Keratinocyte (primary cell): ENCODE measurements around the gene KLHL10. TPM values are rescaled to one million over a fixed set of nuclear protein-coding genes. Genes with fewer than 3 reads are reported as not detected.

Experiments used
- DNase-seq: peaks from one replicate; pipeline ENCODE4 v3.0.0-alpha.2; 2011; ENCODE audit warnings: low read depth, missing footprints, low spot score
- FAIRE-seq: peaks from 2 replicates; lab custom pipeline; 2011; peaks lifted over from hg19 to GRCh38; lab: Jason Lieb, UNC
- H2AFZ ChIP-seq: 2 replicates; pipeline ENCODE4 v1.6.0; 2012; ENCODE audit warnings: low read length, control low read depth, inconsistent platforms; ENCODE audit not compliant: control insufficient read depth
- H3K27ac ChIP-seq: 2 replicates; pipeline ENCODE4 v1.5.1; 2011; ENCODE audit warnings: low read length; ENCODE audit not compliant: control insufficient read depth, insufficient read depth
- H3K27me3 ChIP-seq: 3 replicates; pipeline ENCODE4 v1.6.0; 2011; ENCODE audit warnings: low read length; ENCODE audit not compliant: control insufficient read depth, insufficient read depth; ENCODE audit errors: extremely low read depth
- H3K36me3 ChIP-seq, 2 experiments: 2 replicates in 1 of 2; 3 replicates in 1 of 2; pipeline ENCODE4 v1.5.1; 2011; ENCODE audit warnings: low read length in 2 of 2, mild to moderate bottlenecking in 1 of 2; ENCODE audit not compliant: control insufficient read depth in 2 of 2, insufficient read depth in 2 of 2; ENCODE audit errors: extremely low read depth in 1 of 2
- H3K4me1 ChIP-seq: 3 replicates; pipeline ENCODE4 v1.5.1; 2011; ENCODE audit warnings: low read length; ENCODE audit not compliant: control insufficient read depth, insufficient read depth; ENCODE audit errors: extremely low read depth
- H3K4me2 ChIP-seq: 3 replicates; pipeline ENCODE4 v1.6.0; 2011; ENCODE audit warnings: low read depth, low read length; ENCODE audit not compliant: control insufficient read depth, insufficient read depth; ENCODE audit errors: extremely low read depth
- H3K4me3 ChIP-seq, 3 experiments: fragments of 200-600 bp in 1 of 3; sonication (generic) in 1 of 3; 2 replicates in 2 of 3; 3 replicates in 1 of 3; pipeline ENCODE4 v1.5.1; 2011 to 2016; ENCODE audit warnings: low read length in 3 of 3, mild to moderate bottlenecking in 3 of 3, control low read depth in 2 of 3, inconsistent platforms in 1 of 3, low read depth in 1 of 3, mixed read lengths in 1 of 3, mixed run types in 1 of 3, moderate library complexity in 1 of 3; ENCODE audit not compliant: control insufficient read depth in 2 of 3, insufficient read depth in 2 of 3; ENCODE audit errors: extremely low read depth in 1 of 3
- H3K79me2 ChIP-seq: 2 replicates; pipeline ENCODE4 v1.6.0; 2012; ENCODE audit warnings: low read length; ENCODE audit not compliant: control insufficient read depth, insufficient read depth
- H3K9ac ChIP-seq: 3 replicates; pipeline ENCODE4 v1.6.0; 2011; ENCODE audit warnings: low read length; ENCODE audit not compliant: control insufficient read depth, insufficient read depth; ENCODE audit errors: extremely low read depth
- H3K9me1 ChIP-seq: 3 replicates; pipeline ENCODE4 v1.6.0; 2011; ENCODE audit warnings: low read length; ENCODE audit not compliant: control insufficient read depth, insufficient read depth; ENCODE audit errors: extremely low read depth
- H3K9me3 ChIP-seq: 2 replicates; pipeline ENCODE4 v1.5.1; 2012; ENCODE audit warnings: low read depth, low read length; ENCODE audit not compliant: control insufficient read depth
- H4K20me1 ChIP-seq: 3 replicates; pipeline ENCODE4 v1.6.0; 2011; ENCODE audit warnings: low read length; ENCODE audit not compliant: control insufficient read depth, insufficient read depth; ENCODE audit errors: extremely low read depth
- EZH2 ChIP-seq: IDR thresholded peaks from one replicate; pipeline ENCODE4 v1.6.1; 2012; ENCODE audit warnings: inconsistent platforms, mild to moderate bottlenecking, low read length, moderate library complexity
- dilution Hi-C: fragments of 300-500 bp; cut with MboI; formaldehyde crosslinking; loops from one replicate; pipeline ENCODE4 v1.7.0; 2020; ENCODE audit warnings: low sequenced_read_pairs; ENCODE audit not compliant: extremely low pct_ligation_motif_present
- polyA plus RNA-seq, 5 experiments: library from polyadenylated mRNA; depleted of rRNA in 3 of 5; stranded (reverse) in 3 of 5; stranded (forward) in 1 of 5; unstranded in 1 of 5; fragments of >200 nt; gene quantifications; 1 replicate in 1 of 5; 2 replicates in 3 of 5; 3 replicates in 1 of 5; pipeline versions ENCODE4 v1.2.1 to v1.2.3, GENCODE V29; 2011 to 2012; ENCODE audit warnings: missing spikeins in 2 of 5, low read depth in 1 of 5, low replicate concordance in 1 of 5
- small RNA-seq, 3 experiments: library from RNA; depleted of rRNA; stranded (forward); fragments of <200 nt; gene quantifications; one replicate each; pipeline ENCODE3, GENCODE V24; 2012; ENCODE audit warnings: low read depth in 3 of 3, low replicate concordance in 1 of 3; ENCODE audit not compliant: insufficient read length in 3 of 3
- TF ChIP-seq, protein P1 (sequence below), 3 experiments: IDR thresholded peaks in 1 of 3; conservative IDR thresholded peaks in 1 of 3; optimal IDR thresholded peaks in 1 of 3; 2 replicates in 2 of 3; 3 replicates in 1 of 3; pipeline versions ENCODE3 to v1.5.1; 2011; ENCODE audit warnings: low read length in 3 of 3, mild to moderate bottlenecking in 3 of 3, moderate library complexity in 2 of 3, control low read depth in 1 of 3, inconsistent platforms in 1 of 3; ENCODE audit not compliant: insufficient read depth in 2 of 3; ENCODE audit errors: extremely low read depth in 1 of 3

The KLHL10 gene
- polyA plus RNA-seq, 1 donor (not counting 4 experiments of a cell fraction or from before 2014, with no cell fraction given): 0.21 TPM

DNA sequence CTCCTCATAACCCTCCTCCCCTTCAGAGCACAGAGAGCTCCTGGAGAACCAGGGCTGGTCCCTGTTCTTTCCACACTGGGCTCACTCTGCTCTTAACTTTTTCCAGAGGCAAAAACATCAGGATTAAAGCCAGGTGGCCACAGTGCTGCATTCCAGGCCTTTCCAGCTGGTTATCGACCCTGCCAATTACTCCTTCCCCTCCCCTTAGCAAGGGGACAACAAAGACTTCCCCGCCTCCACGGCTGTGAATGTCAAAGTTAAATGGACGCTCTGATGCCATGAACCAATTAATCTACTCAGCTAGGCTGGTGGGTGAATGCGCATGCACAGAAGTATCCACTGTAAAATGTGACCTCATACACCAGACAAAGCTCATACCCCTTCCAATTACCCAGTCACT, 58.0 kb downstream of the KLHL10 start:
- Histone ChIP-seq H3K4me3 (no peak overlapping the region), H4K20me1 (peaks cover 10% of the 10 kb centered on the region), H3K27ac (no peak overlapping the region), H3K4me1 (no peaks in the 10 kb centered on the region), H2AFZ (no peak overlapping the region), H3K4me2 (no peak overlapping the region), H3K79me2 (peaks cover 13% of the 10 kb centered on the region), H3K9me3 (no peaks in the 10 kb centered on the region), H3K36me3 (peaks cover 71% of the 10 kb centered on the region in 2 experiments), H3K9ac (no peak overlapping the region), H3K9me1 (no peaks in the 10 kb centered on the region), H3K27me3 (no peaks in the 10 kb centered on the region)
- DNase-seq: no peak
- TF ChIP-seq EZH2: no peak
- TF ChIP-seq, protein P1, sequence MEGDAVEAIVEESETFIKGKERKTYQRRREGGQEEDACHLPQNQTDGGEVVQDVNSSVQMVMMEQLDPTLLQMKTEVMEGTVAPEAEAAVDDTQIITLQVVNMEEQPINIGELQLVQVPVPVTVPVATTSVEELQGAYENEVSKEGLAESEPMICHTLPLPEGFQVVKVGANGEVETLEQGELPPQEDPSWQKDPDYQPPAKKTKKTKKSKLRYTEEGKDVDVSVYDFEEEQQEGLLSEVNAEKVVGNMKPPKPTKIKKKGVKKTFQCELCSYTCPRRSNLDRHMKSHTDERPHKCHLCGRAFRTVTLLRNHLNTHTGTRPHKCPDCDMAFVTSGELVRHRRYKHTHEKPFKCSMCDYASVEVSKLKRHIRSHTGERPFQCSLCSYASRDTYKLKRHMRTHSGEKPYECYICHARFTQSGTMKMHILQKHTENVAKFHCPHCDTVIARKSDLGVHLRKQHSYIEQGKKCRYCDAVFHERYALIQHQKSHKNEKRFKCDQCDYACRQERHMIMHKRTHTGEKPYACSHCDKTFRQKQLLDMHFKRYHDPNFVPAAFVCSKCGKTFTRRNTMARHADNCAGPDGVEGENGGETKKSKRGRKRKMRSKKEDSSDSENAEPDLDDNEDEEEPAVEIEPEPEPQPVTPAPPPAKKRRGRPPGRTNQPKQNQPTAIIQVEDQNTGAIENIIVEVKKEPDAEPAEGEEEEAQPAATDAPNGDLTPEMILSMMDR (optimal IDR thresholded peaks at IDR 0.05 in 1 of 3, IDR thresholded peaks at IDR 0.05 in 1 of 3, conservative IDR thresholded peaks at IDR 0.05 in 1 of 3; ENCODE audit: extremely low read depth in 1 of 3, insufficient read depth in 2 of 3, low read length in 3 of 3): no peak
- dilution Hi-C loops: no loop called here
- no peak for FAIRE-seq

- Histone ChIP-seq H3K27ac (no peak overlapping the region), H3K9me3 (no peaks in the 10 kb centered on the region), H3K9ac (no peak overlapping the region), H3K4me3 (no peak overlapping the region), H3K9me1 (no peaks in the 10 kb centered on the region), H2AFZ (no peak overlapping the region), H3K4me1 (no peaks in the 10 kb centered on the region), H4K20me1 (peaks cover 10% of the 10 kb centered on the region), H3K4me2 (no peak overlapping the region), H3K79me2 (peaks cover 12% of the 10 kb centered on the region), H3K27me3 (no peaks in the 10 kb centered on the region), H3K36me3 (peaks cover 71 to 73% of the 10 kb centered on the region in 2 experiments)
- no peak for FAIRE-seq
- dilution Hi-C loops: no loop called here
- TF ChIP-seq, protein P1 (optimal IDR thresholded peaks at IDR 0.05 in 1 of 3, IDR thresholded peaks at IDR 0.05 in 1 of 3, conservative IDR thresholded peaks at IDR 0.05 in 1 of 3; ENCODE audit: extremely low read depth in 1 of 3, insufficient read depth in 2 of 3, low read length in 3 of 3): no peak
- no peak for TF ChIP-seq EZH2
- DNase-seq: no peak
Observed at GRCh38 chr17:41896726-41897125, 59.1 kb downstream of the KLHL10 start.

Small RNAs within 50 kb of the gene (small RNA-seq; reads per million reads assigned to genes)
- 0 reads per million in 3 experiments for gene AC125257.2

Other genes with a start within 250 kb of the KLHL10 start
- 1,163 to 4,746 TPM (median 1,851 TPM) in 3 replicates for gene KRT16, start 225.1 kb upstream of the KLHL10 start, polyA plus RNA-seq
- gene KRT17, start 213.2 kb upstream of the KLHL10 start, polyA plus RNA-seq: 6,440 to 12,579 TPM (median 8,666 TPM) in 3 replicates
- 236 to 308 TPM (median 272 TPM) in 3 replicates for gene EIF1, start 148.9 kb upstream of the KLHL10 start, polyA plus RNA-seq
- gene GAST, start 125.5 kb upstream of the KLHL10 start, polyA plus RNA-seq: 0.40 to 4.8 TPM (median 0.87 TPM) in 3 replicates
- gene HAP1, start 103.2 kb upstream of the KLHL10 start, polyA plus RNA-seq: 0.95 to 2.3 TPM (median 1.6 TPM) in 3 replicates
- gene JUP, start 51.1 kb upstream of the KLHL10 start, polyA plus RNA-seq: 152 to 261 TPM (median 192 TPM) in 3 replicates
- 4.2 to 8.4 TPM (median 5.9 TPM) in 3 replicates for gene P3H4, start 25.9 kb upstream of the KLHL10 start, polyA plus RNA-seq
- 0.37 to 0.73 TPM (median 0.38 TPM) in 3 replicates for gene FKBP10, start 24.8 kb upstream of the KLHL10 start, polyA plus RNA-seq
- 83.4 to 109 TPM (median 92.7 TPM) in 3 replicates for gene NT5C3B, start 1.6 kb upstream of the KLHL10 start, polyA plus RNA-seq
- 4.7 to 6.7 TPM (median 5.2 TPM) in 3 replicates for gene KLHL11, start 27.6 kb downstream of the KLHL10 start, polyA plus RNA-seq
- 310 to 444 TPM (median 363 TPM) in 3 replicates for gene ACLY, start 81.1 kb downstream of the KLHL10 start, polyA plus RNA-seq
- 0.07 to 0.20 TPM (median 0.17 TPM) in 3 replicates for gene ODAD4, start 92.8 kb downstream of the KLHL10 start, polyA plus RNA-seq
- 32.4 to 37.8 TPM (median 37.2 TPM) in 3 replicates for gene CNP, start 129.0 kb downstream of the KLHL10 start, polyA plus RNA-seq
- 55.3 to 82.5 TPM (median 67.4 TPM) in 3 replicates for gene DNAJC7, start 179.6 kb downstream of the KLHL10 start, polyA plus RNA-seq
- gene NKIRAS2, start 182.3 kb downstream of the KLHL10 start, polyA plus RNA-seq: 24.7 to 35.2 TPM (median 26.3 TPM) in 3 replicates
- gene C17orf113, start 212.8 kb downstream of the KLHL10 start, polyA plus RNA-seq: 0.06 to 0.26 TPM (median 0.12 TPM) in 3 replicates